HAP-1 (cell line): ENCODE measurements around the gene OGFOD3.

ENCODE experiments used
- DNase-seq, 2 experiments: peaks; one replicate each; pipeline ENCODE4 v3.0.0-alpha.2; 2016 to 2020; ENCODE audit warnings: low spot score in 2 of 2
- H3K27me3 ChIP-seq: fragments of 250-450 bp; sonication (Bioruptor Pico); 2 replicates; pipeline ENCODE4 v1.5.1; 2020; ENCODE audit warnings: low read depth, mild to moderate bottlenecking, moderate library complexity
- H3K36me3 ChIP-seq: fragments of 250-450 bp; sonication (Bioruptor Pico); replicated peaks from 2 replicates; pipeline ENCODE4 v1.5.1; 2020; ENCODE audit warnings: mild to moderate bottlenecking
- H3K4me1 ChIP-seq: fragments of 250-450 bp; sonication (Bioruptor Pico); 2 replicates; pipeline ENCODE4 v1.5.1; 2020; ENCODE audit warnings: mild to moderate bottlenecking
- H3K4me3 ChIP-seq: fragments of 250-450 bp; sonication (Bioruptor Pico); 2 replicates; pipeline ENCODE4 v1.5.1; 2020; ENCODE audit warnings: mild to moderate bottlenecking, moderate library complexity
- H3K9me3 ChIP-seq: fragments of 250-450 bp; sonication (Bioruptor Pico); 2 replicates; pipeline ENCODE4 v1.5.1; 2020; ENCODE audit warnings: mild to moderate bottlenecking, moderate library complexity
- in situ Hi-C: fragments of 300-500 bp; cut with MboI; formaldehyde crosslinking; loops from 3 replicates; pipeline ENCODE4 v1.14.3; 2020; ENCODE audit warnings: low sequenced_read_pairs, inconsistent platforms, mixed read lengths

The OGFOD3 gene

DNA sequence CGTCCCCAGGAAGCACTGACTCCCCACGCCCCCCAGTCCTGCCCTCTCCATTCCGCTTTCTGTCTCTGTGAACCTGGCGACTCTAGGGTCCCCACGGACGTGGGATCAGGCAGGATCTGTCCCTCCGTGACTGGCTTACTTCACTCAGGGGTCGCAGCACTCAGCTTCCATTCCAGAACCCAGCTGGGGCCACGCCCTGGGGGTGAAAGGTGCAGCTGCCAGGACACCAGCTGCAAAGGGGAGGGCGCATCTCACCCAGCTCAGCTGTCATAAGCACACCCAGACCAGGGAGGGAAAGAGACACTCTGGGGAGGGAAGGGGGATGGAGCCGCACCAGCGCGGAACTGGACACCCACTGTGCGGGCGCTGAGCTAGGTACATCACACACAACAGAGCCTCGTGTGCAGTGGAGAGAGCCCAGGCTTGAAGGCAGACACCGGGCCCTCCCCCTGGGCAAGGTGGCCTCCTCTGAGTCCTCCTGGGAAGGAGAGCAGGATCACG lies 18.7 kb downstream of the OGFOD3 start:
- no peaks in the 10 kb centered on the region; the same call in 1 of the 2 replicates for H3K36me3 ChIP-seq
- DNase-seq = no peak
- no peak overlapping the region for H3K4me3 ChIP-seq
- in situ Hi-C loops = no loop called here
- no peaks in the 10 kb centered on the region for H3K9me3 ChIP-seq
- H3K4me1 ChIP-seq = no peaks in the 10 kb centered on the region
- no peaks in the 10 kb centered on the region for H3K27me3 ChIP-seq

- Histone ChIP-seq H3K27me3 (no peaks in the 10 kb centered on the region), H3K9me3 (no peaks in the 10 kb centered on the region), H3K4me3 (no peak overlapping the region), H3K4me1 (no peaks in the 10 kb centered on the region), H3K36me3 (no peaks in the 10 kb centered on the region; the same call in 1 of the 2 replicates)
- in situ Hi-C loops = no loop called here
- DNase-seq = no peak
These were observed 19.3 kb downstream of the OGFOD3 start for GRCh38 chr17:82399041-82399441.

DNA sequence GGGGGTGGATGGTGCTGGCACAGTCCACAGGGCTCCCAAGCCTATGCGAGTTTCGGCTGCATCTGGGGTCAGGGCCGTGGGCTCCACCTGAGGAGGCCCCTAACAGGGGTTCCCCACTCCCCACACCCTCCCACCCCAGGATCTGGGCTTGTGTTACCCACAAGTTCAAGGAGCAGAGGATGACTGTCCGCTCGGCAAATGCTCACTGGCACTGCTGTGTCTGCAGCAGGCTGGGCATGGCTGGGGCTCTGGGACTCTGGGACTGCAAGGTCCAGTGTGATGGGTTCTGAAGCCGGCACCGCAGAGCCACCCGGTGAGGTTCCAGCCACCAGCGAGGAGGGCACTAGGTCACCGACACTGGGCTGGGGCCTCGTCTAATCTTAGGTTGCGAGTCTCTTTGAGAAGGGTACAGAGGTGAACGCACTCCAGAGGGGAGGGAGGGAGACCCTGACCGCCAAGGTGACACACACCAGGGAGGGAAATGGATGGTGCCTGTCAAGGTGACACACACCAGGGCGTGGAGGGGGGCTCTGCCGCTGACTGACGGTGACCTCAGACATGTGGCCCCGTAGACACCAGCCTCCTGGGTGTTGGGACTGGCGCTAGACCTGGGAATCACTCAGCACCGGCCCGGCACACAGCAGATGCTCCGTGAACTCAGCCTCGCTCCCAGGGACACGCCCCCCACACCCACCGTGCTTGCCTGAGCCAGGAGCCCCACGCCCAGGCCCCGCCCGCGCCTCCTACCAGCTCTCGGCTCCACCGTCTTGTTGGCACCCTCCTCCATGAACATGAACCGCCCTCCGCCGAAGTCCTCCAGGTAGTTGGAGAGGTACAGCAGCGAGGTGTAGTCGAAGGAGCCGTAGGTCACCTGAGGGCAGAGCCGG lies 20.7 kb downstream of the OGFOD3 start:
- in situ Hi-C loops = no loop called here
- Histone ChIP-seq H3K27me3 (no peaks in the 10 kb centered on the region), H3K9me3 (no peaks in the 10 kb centered on the region), H3K36me3 (no peaks in the 10 kb centered on the region; the same call in 1 of the 2 replicates), H3K4me1 (no peaks in the 10 kb centered on the region), H3K4me3 (no peak overlapping the region)
- no peak for DNase-seq

DNA sequence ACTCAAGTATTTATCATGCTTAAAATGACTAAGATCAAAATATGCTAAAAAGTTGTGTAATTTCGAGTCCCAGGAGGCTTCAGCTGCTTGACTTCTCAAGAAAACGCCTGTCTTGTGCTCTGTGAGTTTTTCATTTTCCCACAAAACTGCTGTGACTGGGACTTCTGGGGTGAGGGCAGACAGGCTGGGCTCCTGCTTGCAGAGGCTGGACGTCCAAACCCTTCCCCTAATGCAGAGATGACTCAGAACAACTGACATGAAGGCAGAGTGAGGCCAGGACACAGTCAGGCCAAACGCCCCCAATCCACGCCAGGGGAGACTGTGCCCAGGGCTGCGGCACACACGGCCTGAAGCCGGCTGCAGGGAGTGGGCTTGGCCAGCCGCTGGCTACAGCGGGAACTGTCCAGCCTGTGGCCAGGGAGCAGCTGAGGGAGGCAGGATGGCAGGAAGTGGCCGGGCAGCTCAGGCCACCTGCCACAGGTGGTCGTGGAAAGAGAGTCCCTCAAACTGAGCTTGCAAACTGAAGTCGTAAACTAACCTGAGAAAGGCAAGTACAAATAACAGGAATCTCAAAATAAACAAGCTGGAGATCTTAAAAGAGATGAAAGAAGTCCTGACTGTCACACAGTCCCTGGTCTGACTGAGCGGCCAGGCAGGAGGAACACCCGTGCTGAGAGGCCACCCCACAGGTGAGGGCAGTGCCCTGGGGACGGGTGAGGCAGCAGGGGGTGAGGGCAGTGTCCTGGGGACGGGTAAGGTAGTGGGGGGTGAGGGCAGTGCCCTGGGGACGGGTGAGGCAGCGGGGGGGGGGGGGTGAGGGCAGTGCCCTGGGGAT lies 21.6 kb downstream of the OGFOD3 start:
- H3K4me1 ChIP-seq = no peaks in the 10 kb centered on the region
- no peak for DNase-seq
- H3K27me3 ChIP-seq = no peaks in the 10 kb centered on the region
- H3K36me3 ChIP-seq = no peaks in the 10 kb centered on the region; the same call in 1 of the 2 replicates
- in situ Hi-C loops = no loop called here
- no peak overlapping the region for H3K4me3 ChIP-seq
- H3K9me3 ChIP-seq = no peaks in the 10 kb centered on the region

GRCh38 chr17:82394278-82394677 lies 24.1 kb downstream of the OGFOD3 start:
- Histone ChIP-seq H3K4me1 (no peaks in the 10 kb centered on the region), H3K27me3 (no peaks in the 10 kb centered on the region), H3K9me3 (no peaks in the 10 kb centered on the region), H3K4me3 (no peak overlapping the region), H3K36me3 (no peaks in the 10 kb centered on the region)
- in situ Hi-C loops = no loop called here
- no peak for DNase-seq

- H3K4me1 ChIP-seq = no peaks in the 10 kb centered on the region
These were observed 25.4 kb downstream of the OGFOD3 start for GRCh38 chr17:82392941-82393340.

DNA sequence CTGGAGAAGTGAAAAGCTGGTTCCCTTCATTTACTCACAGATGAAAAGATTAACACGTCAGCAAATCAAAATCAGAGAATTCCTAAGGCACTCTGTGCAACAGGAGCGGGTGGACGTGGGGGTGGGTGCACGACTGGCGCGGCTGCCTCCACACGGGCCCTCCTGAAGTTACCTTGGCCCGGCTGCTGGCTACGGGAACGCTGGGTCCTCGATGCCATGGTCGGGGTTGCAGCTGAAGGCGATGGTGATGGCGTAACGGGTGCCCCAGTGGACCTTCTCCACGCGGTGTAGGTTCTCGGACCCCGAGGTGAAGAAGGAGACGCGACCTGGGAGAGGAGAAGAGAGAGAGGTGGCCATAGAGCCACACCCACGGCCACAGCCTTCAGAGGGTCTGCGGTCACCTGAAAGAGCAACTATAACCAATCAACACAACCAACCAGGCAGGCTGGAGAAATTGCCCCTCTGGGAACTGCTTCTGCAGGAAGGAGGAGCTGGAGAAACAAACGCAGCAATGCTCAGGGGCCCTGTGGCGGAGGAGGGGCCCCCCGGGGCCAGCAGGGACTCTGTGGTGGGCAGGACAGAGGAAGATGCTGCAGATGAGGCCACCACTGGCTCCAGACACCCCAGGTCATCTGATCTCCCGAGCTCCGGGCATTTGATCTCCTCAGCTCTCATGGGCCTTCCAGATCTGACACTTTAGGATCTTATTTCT lies 26.0 kb downstream of the OGFOD3 start:
- in situ Hi-C loops = no loop called here
- Histone ChIP-seq H3K9me3 (no peaks in the 10 kb centered on the region), H3K27me3 (0 out of 2 replicates have a peak, but pooled peaks cover under 1% of the 10 kb centered on the region), H3K4me3 (no peak overlapping the region), H3K36me3 (no peaks in the 10 kb centered on the region), H3K4me1 (no peaks in the 10 kb centered on the region)
- DNase-seq = no peak

More at GRCh38 chr17:82392941-82393340, 25.4 kb downstream of the OGFOD3 start:
- DNase-seq = no peak
- Histone ChIP-seq H3K9me3 (no peaks in the 10 kb centered on the region), H3K36me3 (no peaks in the 10 kb centered on the region), H3K4me3 (no peak overlapping the region), H3K27me3 (no peaks in the 10 kb centered on the region)
- in situ Hi-C loops = no loop called here

GRCh38 chr17:82391496-82392066 lies 26.8 kb downstream of the OGFOD3 start:
- Histone ChIP-seq H3K4me1 (no peaks in the 10 kb centered on the region), H3K27me3 (peaks cover 6% of the 10 kb centered on the region; the same call in 1 of the 2 replicates), H3K36me3 (no peaks in the 10 kb centered on the region), H3K4me3 (no peak overlapping the region), H3K9me3 (no peaks in the 10 kb centered on the region)
- DNase-seq = no peak
- in situ Hi-C loops = no loop called here

- H3K4me3 ChIP-seq = no peak overlapping the region
- H3K9me3 ChIP-seq = no peaks in the 10 kb centered on the region
- no peak for DNase-seq
- H3K36me3 ChIP-seq = no peaks in the 10 kb centered on the region
- in situ Hi-C loops = no loop called here
- H3K27me3 ChIP-seq = peaks cover 6% of the 10 kb centered on the region; the same call in 1 of the 2 replicates
- H3K4me1 ChIP-seq = no peaks in the 10 kb centered on the region
These were observed 27.4 kb downstream of the OGFOD3 start for GRCh38 chr17:82390860-82391435.

DNA sequence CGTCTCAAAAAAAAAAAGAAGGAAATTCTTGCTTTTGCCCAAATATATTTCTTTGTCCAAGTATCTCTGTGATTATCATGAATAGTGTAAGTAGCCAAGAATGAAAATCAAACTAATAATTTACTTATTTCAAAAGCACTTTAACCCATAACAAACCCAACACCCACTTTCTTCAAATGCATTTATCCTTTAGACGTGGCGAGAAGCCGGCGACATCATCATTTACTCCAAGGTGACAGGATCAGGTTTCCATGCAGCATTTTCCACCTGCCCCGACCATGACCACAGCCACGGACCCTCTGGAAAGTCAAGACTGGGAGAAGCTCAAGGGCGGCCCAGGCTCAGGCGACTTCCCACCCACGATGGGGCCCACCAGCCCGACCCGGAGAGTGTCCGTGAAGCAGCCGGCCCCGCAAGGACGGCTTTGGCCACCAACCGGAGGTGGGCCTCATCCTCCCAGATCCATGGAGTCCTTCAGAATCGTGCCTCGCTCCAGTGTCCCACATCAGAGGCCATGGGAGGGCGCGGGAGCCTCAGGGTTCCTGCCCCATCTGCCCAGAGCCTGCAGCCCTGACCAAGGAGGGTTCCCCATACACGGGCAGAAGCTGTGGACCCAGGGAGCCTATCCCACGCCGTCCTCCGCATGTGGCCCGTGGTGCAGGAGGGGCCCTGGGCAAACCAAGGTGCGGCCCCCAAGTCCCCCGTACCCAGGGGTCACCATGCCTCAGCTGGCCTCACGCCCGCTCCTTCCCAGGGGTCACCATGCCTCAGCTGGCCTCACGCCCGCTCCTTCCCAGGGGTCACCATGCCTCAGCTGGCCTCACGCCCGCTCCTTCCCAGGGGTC lies 28.1 kb downstream of the OGFOD3 start:
- H3K9me3 ChIP-seq = no peaks in the 10 kb centered on the region
- H3K36me3 ChIP-seq = no peaks in the 10 kb centered on the region
- H3K27me3 ChIP-seq = peaks cover 6% of the 10 kb centered on the region; the same call in 1 of the 2 replicates
- no peak overlapping the region for H3K4me3 ChIP-seq
- H3K4me1 ChIP-seq = no peaks in the 10 kb centered on the region
- no peak for DNase-seq
- in situ Hi-C loops = no loop called here

DNA sequence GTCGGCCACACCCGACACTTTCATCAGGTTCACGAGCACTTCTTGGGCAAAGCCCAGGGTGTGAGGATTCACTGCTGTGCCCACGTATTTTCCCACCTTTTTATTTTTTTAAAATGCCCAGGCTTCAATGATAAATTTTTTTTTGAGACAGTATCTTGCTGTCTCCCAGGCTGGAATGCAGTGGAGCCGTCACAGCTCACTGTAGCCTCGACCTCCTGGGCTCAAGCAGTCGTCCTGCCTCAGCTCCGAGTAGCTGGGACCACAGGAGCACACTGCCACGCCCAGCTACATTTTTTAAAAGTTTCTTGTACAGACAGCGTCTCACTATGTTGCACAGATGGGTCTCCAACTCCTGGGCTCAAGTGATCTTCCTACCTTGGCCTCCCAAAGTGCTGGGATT lies 29.0 kb downstream of the OGFOD3 start:
- Histone ChIP-seq H3K36me3 (no peaks in the 10 kb centered on the region), H3K4me3 (no peak overlapping the region), H3K9me3 (no peaks in the 10 kb centered on the region), H3K27me3 (peaks cover 6% of the 10 kb centered on the region; the same call in 1 of the 2 replicates), H3K4me1 (no peaks in the 10 kb centered on the region)
- no peak for DNase-seq
- in situ Hi-C loops = no loop called here

GRCh38 chr17:82388922-82389283 lies 29.5 kb downstream of the OGFOD3 start:
- no peak overlapping the region for H3K4me3 ChIP-seq
- in situ Hi-C loops = no loop called here
- H3K9me3 ChIP-seq = no peaks in the 10 kb centered on the region
- no peak for DNase-seq
- H3K4me1 ChIP-seq = no peaks in the 10 kb centered on the region
- peaks cover 6% of the 10 kb centered on the region; the same call in 1 of the 2 replicates for H3K27me3 ChIP-seq
- no peaks in the 10 kb centered on the region for H3K36me3 ChIP-seq
